Cardiac muscle cell (in vitro differentiated cells and primary cell): ENCODE measurements around the gene STRAP. TPM values are rescaled to one million over a fixed set of nuclear protein-coding genes. Genes with fewer than 3 reads are reported as not detected.
A peak's percentile ranks its signal among the peaks of the same experiment; 100 is the strongest.

Source experiments
- DNase-seq, 2 donors: peaks; one replicate each; pipeline versions ENCODE4 v3.0.0 to v3.0.0-alpha.2; 2010 to 2017; ENCODE audit warnings: low read depth in 1 of 2, low spot score in 1 of 2
- H3K27ac ChIP-seq: fragments of 200-600 bp; sonication (generic); 2 replicates; pipeline ENCODE4 v1.5.1; 2016
- H3K27me3 ChIP-seq: fragments of 200-600 bp; sonication (generic); 2 replicates; pipeline ENCODE4 v1.6.0; 2016; ENCODE audit warnings: control low read depth
- H3K36me3 ChIP-seq: fragments of 200-600 bp; sonication (generic); 2 replicates; pipeline ENCODE4 v1.5.1; 2016; ENCODE audit warnings: control low read depth
- H3K4me1 ChIP-seq: fragments of 200-600 bp; sonication (generic); 2 replicates; pipeline ENCODE4 v1.8.1; 2017; ENCODE audit warnings: low read depth, mild to moderate bottlenecking, mixed run types
- H3K4me3 ChIP-seq: fragments of 200-600 bp; sonication (generic); 2 replicates; pipeline ENCODE4 v1.5.1; 2016; ENCODE audit warnings: mild to moderate bottlenecking
- H3K9me3 ChIP-seq: fragments of 200-600 bp; sonication (generic); 2 replicates; pipeline ENCODE4 v1.5.1; 2017; ENCODE audit warnings: low read depth, mild to moderate bottlenecking, control low read depth
- CTCF ChIP-seq: IDR thresholded peaks from 2 replicates; pipeline ENCODE4 v1.5.1; 2012; ENCODE audit warnings: low read depth, mild to moderate bottlenecking, low read length
- polyA plus RNA-seq: library from polyadenylated mRNA; unstranded; fragments of >200 nt; fragmentation: Nextera tagmentation; extraction: Ambion mirVana; gene quantifications from 2 replicates; pipeline ENCODE4 v1.2.1, GENCODE V29; 2016
- total RNA-seq: library from RNA; depleted of rRNA; stranded (reverse); fragments of >200 nt; gene quantifications from 2 replicates; pipeline ENCODE4 v1.2.3, GENCODE V29; 2016

STRAP gene
- total and polyA plus RNA-seq, 2 experiments from 2014 or later = 81.6 to 261 TPM

GRCh38 chr12:15883536-15883935, 1.3 kb downstream of the STRAP start:
- peaks cover 3% of the 10 kb centered on the region for H3K36me3 ChIP-seq
- DNase-seq = peak in 1 of 2 donors; percentile 25
- TF ChIP-seq CTCF = no peak
- H3K4me3 ChIP-seq = peak overlapping the region; percentile 86
- no peaks in the 10 kb centered on the region for H3K9me3 ChIP-seq
- no peaks in the 10 kb centered on the region for H3K27me3 ChIP-seq
- H3K27ac ChIP-seq = peak overlapping the region; percentile 99
- peaks cover 22% of the 10 kb centered on the region for H3K4me1 ChIP-seq

GRCh38 chr12:15886372-15887042, 4.3 kb downstream of the STRAP start:
- Histone ChIP-seq H3K4me1 (peaks cover 25% of the 10 kb centered on the region), H3K27me3 (no peaks in the 10 kb centered on the region), H3K27ac (no peak overlapping the region), H3K36me3 (peaks cover 8% of the 10 kb centered on the region), H3K9me3 (no peaks in the 10 kb centered on the region), H3K4me3 (no peak overlapping the region)
- no peak for TF ChIP-seq CTCF
- DNase-seq = no peak

GRCh38 chr12:15887043-15887817, 5.0 kb downstream of the STRAP start:
- H3K27me3 ChIP-seq = no peaks in the 10 kb centered on the region
- H3K27ac ChIP-seq = no peak overlapping the region
- no peaks in the 10 kb centered on the region for H3K9me3 ChIP-seq
- peaks cover 22% of the 10 kb centered on the region for H3K4me1 ChIP-seq
- peaks cover 8% of the 10 kb centered on the region for H3K36me3 ChIP-seq
- TF ChIP-seq CTCF = no peak
- no peak overlapping the region for H3K4me3 ChIP-seq
- no peak for DNase-seq

GRCh38 chr12:15892645-15893259, 10.6 kb downstream of the STRAP start:
- H3K36me3 ChIP-seq = peaks cover 37% of the 10 kb centered on the region
- H3K27me3 ChIP-seq = no peaks in the 10 kb centered on the region
- H3K4me1 ChIP-seq = peaks cover 6% of the 10 kb centered on the region
- no peak overlapping the region for H3K27ac ChIP-seq
- no peak overlapping the region for H3K4me3 ChIP-seq
- TF ChIP-seq CTCF = no peak
- H3K9me3 ChIP-seq = no peaks in the 10 kb centered on the region
- no peak for DNase-seq

- Histone ChIP-seq H3K9me3 (no peaks in the 10 kb centered on the region), H3K27me3 (no peaks in the 10 kb centered on the region), H3K36me3 (peaks cover 42% of the 10 kb centered on the region), H3K27ac (no peak overlapping the region), H3K4me3 (no peak overlapping the region), H3K4me1 (peaks cover 6% of the 10 kb centered on the region)
- no peak for DNase-seq
- no peak for TF ChIP-seq CTCF
These were observed 11.1 kb downstream of the STRAP start for GRCh38 chr12:15893260-15893659.
